ENCODE data around the gene UBE2D1. TPM values are rescaled to one million over a fixed set of nuclear protein-coding genes. Genes with fewer than 3 reads are reported as not detected.
A peak's percentile ranks its signal among the peaks of the same experiment; 100 is the strongest.

Gene UBE2D1
- total and polyA plus RNA-seq, 2 of the 13 experiments (the other 11 are each of a cell fraction or from before 2014, with no cell fraction given), result 6.2 to 13.8 TPM

GRCh38 chr10:58334817-58335305, at the start of gene UBE2D1 (continued):
- TF ChIP-seq ZNF691 (CRISPR knock-in tag; IDR thresholded peaks at IDR 0.05; ENCODE audit: borderline replicate concordance, low read depth), result 0 out of 2 replicates have a peak, but pooled peaks have one; percentile 21
- peak; percentile 59; the same call in 1 of the 2 replicates for TF ChIP-seq ZNF337 (CRISPR knock-in tag; IDR thresholded peaks at IDR 0.05; ENCODE audit: borderline replicate concordance, low read depth)
- 0 out of 2 replicates have a peak, but pooled peaks have one; percentile 51 for TF ChIP-seq ZNF33B (CRISPR knock-in tag; IDR thresholded peaks at IDR 0.05)
- TF ChIP-seq ZNF709 (CRISPR knock-in tag; IDR thresholded peaks at IDR 0.05), result peak; percentile 53; the same call in 1 of the 2 replicates
- TF ChIP-seq EZH2 (conservative IDR thresholded peaks at IDR 0.05; ENCODE audit: low read depth, low read length), result no peak
- TF ChIP-seq BCL6 (CRISPR knock-in tag; IDR thresholded peaks at IDR 0.05), result no peak
- no peak for TF ChIP-seq SRSF1 (optimal IDR thresholded peaks at IDR 0.05; ENCODE audit: low read depth, low read length)
- no peak for TF ChIP-seq ZBTB42 (CRISPR knock-in tag; IDR thresholded peaks at IDR 0.05)
- TF ChIP-seq ZNF672 (CRISPR knock-in tag; IDR thresholded peaks at IDR 0.05), result no peak
- TF ChIP-seq ZNF891 (CRISPR knock-in tag; IDR thresholded peaks at IDR 0.05), result no peak
- TF ChIP-seq HOXA5 (CRISPR knock-in tag; IDR thresholded peaks at IDR 0.05), result 0 out of 2 replicates have a peak, but pooled peaks have one; percentile 79
- peak; percentile 68; the same call in 1 of the 2 replicates for TF ChIP-seq ZNF232 (CRISPR knock-in tag; IDR thresholded peaks at IDR 0.05; ENCODE audit: borderline replicate concordance)
- TF ChIP-seq YEATS2 (CRISPR knock-in tag; IDR thresholded peaks at IDR 0.05; ENCODE audit: borderline replicate concordance), result no peak
- TF ChIP-seq ERF (CRISPR knock-in tag; IDR thresholded peaks at IDR 0.05), result no peak; the same call in 1 of the 2 replicates
- peak; percentile 70; the same call in 1 of the 2 replicates for TF ChIP-seq ZNF331 (CRISPR knock-in tag; IDR thresholded peaks at IDR 0.05)
- no peak for TF ChIP-seq ZNF614 (CRISPR knock-in tag; IDR thresholded peaks at IDR 0.05; ENCODE audit: borderline replicate concordance)
- peak; percentile 93 for TF ChIP-seq GABPB1 (CRISPR knock-in tag; IDR thresholded peaks at IDR 0.05)
- TF ChIP-seq FOXK2 (IDR thresholded peaks at IDR 0.05), result no peak
- TF ChIP-seq ZNF788 (CRISPR knock-in tag; IDR thresholded peaks at IDR 0.05; ENCODE audit: borderline replicate concordance), result peak; percentile 11; the same call in 1 of the 2 replicates
- no peak for TF ChIP-seq EHMT2 (IDR thresholded peaks at IDR 0.05; ENCODE audit: borderline replicate concordance, low read depth, low read length)
- TF ChIP-seq MXD4 (CRISPR knock-in tag; IDR thresholded peaks at IDR 0.05), result peak; percentile 82
- TF ChIP-seq REL (CRISPR knock-in tag; conservative IDR thresholded peaks at IDR 0.05), result 0 out of 2 replicates have a peak, but pooled peaks have one; percentile 51
- TF ChIP-seq ETV6 (CRISPR knock-in tag; conservative IDR thresholded peaks at IDR 0.05), result no peak
- TF ChIP-seq SALL2 (CRISPR knock-in tag; IDR thresholded peaks at IDR 0.05), result 0 out of 2 replicates have a peak, but pooled peaks have one; percentile 66
- TF ChIP-seq, protein P1, sequence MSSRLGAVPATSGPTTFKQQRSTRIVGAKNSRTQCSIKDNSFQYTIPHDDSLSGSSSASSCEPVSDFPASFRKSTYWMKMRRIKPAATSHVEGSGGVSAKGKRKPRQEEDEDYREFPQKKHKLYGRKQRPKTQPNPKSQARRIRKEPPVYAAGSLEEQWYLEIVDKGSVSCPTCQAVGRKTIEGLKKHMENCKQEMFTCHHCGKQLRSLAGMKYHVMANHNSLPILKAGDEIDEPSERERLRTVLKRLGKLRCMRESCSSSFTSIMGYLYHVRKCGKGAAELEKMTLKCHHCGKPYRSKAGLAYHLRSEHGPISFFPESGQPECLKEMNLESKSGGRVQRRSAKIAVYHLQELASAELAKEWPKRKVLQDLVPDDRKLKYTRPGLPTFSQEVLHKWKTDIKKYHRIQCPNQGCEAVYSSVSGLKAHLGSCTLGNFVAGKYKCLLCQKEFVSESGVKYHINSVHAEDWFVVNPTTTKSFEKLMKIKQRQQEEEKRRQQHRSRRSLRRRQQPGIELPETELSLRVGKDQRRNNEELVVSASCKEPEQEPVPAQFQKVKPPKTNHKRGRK (CRISPR knock-in tag; IDR thresholded peaks at IDR 0.05), result 0 out of 2 replicates have a peak, but pooled peaks have one; percentile 18
- TF ChIP-seq ZNF704 (CRISPR knock-in tag; IDR thresholded peaks at IDR 0.05; ENCODE audit: borderline replicate concordance), result peak; percentile 63; the same call in 1 of the 2 replicates
- peak; percentile 87 for TF ChIP-seq POLR2AphosphoS5 (IDR thresholded peaks at IDR 0.05; ENCODE audit: low read depth, low read length)
- TF ChIP-seq MAFK (conservative IDR thresholded peaks at IDR 0.05 in 1 of 2, IDR thresholded peaks at IDR 0.05 in 1 of 2; ENCODE audit: low read length in 2 of 2), result 0 out of 4 replicates have a peak, but pooled peaks have one; percentile 6 to 14
- TF ChIP-seq ZNF558 (CRISPR knock-in tag; IDR thresholded peaks at IDR 0.05; ENCODE audit: borderline replicate concordance), result no peak

Measured in HepG2 (cell line).